Mucosa of rectum (tissue), 2 donors: ENCODE data around the gene CALN1.
"Not testable (repeated sequence)": the region's sequence is repeated elsewhere in the genome, so short reads cannot be mapped to it uniquely, and the experiment has no call there.

Experiments
- H3K27ac ChIP-seq, 2 donors: one replicate each; pipeline ENCODE4 v1.7.0; 2013; ENCODE audit warnings: inconsistent platforms in 2 of 2, low read depth in 2 of 2, low read length in 2 of 2
- H3K27me3 ChIP-seq, 2 donors: one replicate each; pipeline ENCODE4 v1.7.0; 2013; ENCODE audit warnings: low read length in 2 of 2; ENCODE audit not compliant: control insufficient read depth in 2 of 2, insufficient read depth in 2 of 2
- H3K36me3 ChIP-seq, 2 donors: one replicate each; pipeline ENCODE4 v1.7.0; 2013; ENCODE audit warnings: low read length in 2 of 2; ENCODE audit not compliant: control insufficient read depth in 2 of 2, insufficient read depth in 2 of 2
- H3K4me1 ChIP-seq, 2 donors: one replicate each; pipeline ENCODE4 v1.7.0; 2013; ENCODE audit warnings: low read length in 2 of 2, mild to moderate bottlenecking in 1 of 2; ENCODE audit not compliant: control insufficient read depth in 2 of 2, insufficient read depth in 2 of 2
- H3K4me3 ChIP-seq, 2 donors: one replicate each; pipeline ENCODE4 v1.7.0; 2013; ENCODE audit warnings: low read length in 2 of 2
- H3K9ac ChIP-seq, 2 donors: one replicate each; pipeline ENCODE4 v1.7.0; 2013; ENCODE audit warnings: low read length in 2 of 2, low read depth in 1 of 2, mild to moderate bottlenecking in 1 of 2
- H3K9me3 ChIP-seq, 2 donors: one replicate each; pipeline ENCODE4 v1.7.0; 2013; ENCODE audit warnings: low read length in 2 of 2; ENCODE audit not compliant: control insufficient read depth in 2 of 2
- donor health status: healthy.
- donor health status: Normal muscosa, but diverticular disease.

CALN1 gene

GRCh38 chr7:72213081-72213480 is 199.1 kb downstream of the CALN1 start:
- Histone ChIP-seq H3K36me3 (no peaks in the 10 kb centered on the region), H3K4me1 (no peaks in the 10 kb centered on the region), H3K27ac (no peak overlapping the region), H3K9ac (no peak overlapping the region), H3K27me3 (no peaks in the 10 kb centered on the region), H3K9me3 (no peaks in the 10 kb centered on the region), H3K4me3 (no peak overlapping the region)

GRCh38 chr7:72211175-72211574 is 201.0 kb downstream of the CALN1 start:
- H3K9me3 ChIP-seq, result no peaks in the 10 kb centered on the region
- no peaks in the 10 kb centered on the region for H3K27me3 ChIP-seq
- no peak overlapping the region for H3K27ac ChIP-seq
- no peak overlapping the region for H3K9ac ChIP-seq
- H3K4me1 ChIP-seq, result no peaks in the 10 kb centered on the region
- no peaks in the 10 kb centered on the region for H3K36me3 ChIP-seq
- H3K4me3 ChIP-seq, result no peak overlapping the region

- not testable (repeated sequence) for H3K4me1 ChIP-seq, H3K9me3 ChIP-seq, H3K27ac ChIP-seq, H3K9ac ChIP-seq, H3K27me3 ChIP-seq, H3K36me3 ChIP-seq, H3K4me3 ChIP-seq
Measured at GRCh38 chr7:72209006-72209405, 203.1 kb downstream of the CALN1 start.

- no peak overlapping the region for H3K9ac ChIP-seq
- H3K27ac ChIP-seq, result no peak overlapping the region
- no peaks in the 10 kb centered on the region for H3K36me3 ChIP-seq
- no peak overlapping the region for H3K4me3 ChIP-seq
- no peaks in the 10 kb centered on the region for H3K9me3 ChIP-seq
- H3K27me3 ChIP-seq, result no peaks in the 10 kb centered on the region
- no peaks in the 10 kb centered on the region for H3K4me1 ChIP-seq
Measured at GRCh38 chr7:72196176-72196575, 216.0 kb downstream of the CALN1 start.

GRCh38 chr7:72190919-72191318 is 221.2 kb downstream of the CALN1 start:
- Histone ChIP-seq H3K4me1 (no peaks in the 10 kb centered on the region), H3K9me3 (no peaks in the 10 kb centered on the region), H3K4me3 (no peak overlapping the region), H3K9ac (no peak overlapping the region), H3K27me3 (no peaks in the 10 kb centered on the region), H3K27ac (no peak overlapping the region), H3K36me3 (no peaks in the 10 kb centered on the region)

GRCh38 chr7:72190146-72190545 is 222.0 kb downstream of the CALN1 start:
- no peak overlapping the region for H3K27ac ChIP-seq
- no peaks in the 10 kb centered on the region for H3K9me3 ChIP-seq
- no peaks in the 10 kb centered on the region for H3K36me3 ChIP-seq
- H3K9ac ChIP-seq, result no peak overlapping the region
- no peak overlapping the region for H3K4me3 ChIP-seq
- no peaks in the 10 kb centered on the region for H3K4me1 ChIP-seq
- H3K27me3 ChIP-seq, result no peaks in the 10 kb centered on the region

GRCh38 chr7:72187179-72187578 is 225.0 kb downstream of the CALN1 start:
- Histone ChIP-seq H3K9me3 (no peaks in the 10 kb centered on the region), H3K27ac (no peak overlapping the region), H3K9ac (no peak overlapping the region), H3K27me3 (no peaks in the 10 kb centered on the region), H3K4me1 (no peaks in the 10 kb centered on the region), H3K36me3 (no peaks in the 10 kb centered on the region), H3K4me3 (no peak overlapping the region)

GRCh38 chr7:72183835-72184234 is 228.3 kb downstream of the CALN1 start:
- H3K4me1 ChIP-seq, result no peaks in the 10 kb centered on the region
- no peak overlapping the region for H3K4me3 ChIP-seq
- H3K9me3 ChIP-seq, result no peaks in the 10 kb centered on the region
- no peaks in the 10 kb centered on the region for H3K36me3 ChIP-seq
- no peak overlapping the region for H3K9ac ChIP-seq
- no peak overlapping the region for H3K27ac ChIP-seq
- H3K27me3 ChIP-seq, result no peaks in the 10 kb centered on the region

GRCh38 chr7:72182036-72182435 is 230.1 kb downstream of the CALN1 start:
- Histone ChIP-seq H3K4me3 (no peak overlapping the region), H3K9me3 (no peaks in the 10 kb centered on the region), H3K9ac (no peak overlapping the region), H3K27ac (no peak overlapping the region), H3K27me3 (no peaks in the 10 kb centered on the region), H3K4me1 (no peaks in the 10 kb centered on the region), H3K36me3 (no peaks in the 10 kb centered on the region)

GRCh38 chr7:72176875-72177274 is 235.3 kb downstream of the CALN1 start:
- H3K4me3 ChIP-seq, result no peak overlapping the region
- no peaks in the 10 kb centered on the region for H3K27me3 ChIP-seq
- H3K27ac ChIP-seq, result no peak overlapping the region
- H3K36me3 ChIP-seq, result no peaks in the 10 kb centered on the region
- no peak overlapping the region for H3K9ac ChIP-seq
- H3K9me3 ChIP-seq, result no peaks in the 10 kb centered on the region
- H3K4me1 ChIP-seq, result no peaks in the 10 kb centered on the region

GRCh38 chr7:72170475-72170874 is 241.7 kb downstream of the CALN1 start:
- no peaks in the 10 kb centered on the region for H3K4me1 ChIP-seq

More at GRCh38 chr7:72170475-72170874, 241.7 kb downstream of the CALN1 start:
- no peak overlapping the region for H3K9ac ChIP-seq
- no peaks in the 10 kb centered on the region for H3K27me3 ChIP-seq
- no peaks in the 10 kb centered on the region for H3K9me3 ChIP-seq
- H3K36me3 ChIP-seq, result no peaks in the 10 kb centered on the region
- no peak overlapping the region for H3K4me3 ChIP-seq
- H3K27ac ChIP-seq, result no peak overlapping the region
